ENCODE data around the gene ATG2B. TPM values are rescaled to one million over a fixed set of nuclear protein-coding genes. Genes with fewer than 3 reads are reported as not detected.

Gene ATG2B
- polyA plus RNA-seq, 3 donors, result 0.94 to 6.7 (median 1.3) TPM

- Histone ChIP-seq H3K9ac (ENCODE audit: insufficient read depth, low read length, poor library complexity, severe bottlenecking) (no peak overlapping the region), H3K4me1 (ENCODE audit: control insufficient read depth in 1 of 2, insufficient read depth in 2 of 2, low read length in 2 of 2) (no peaks in the 10 kb centered on the region), H3K79me2 (ENCODE audit: insufficient read depth, low read length) (no peaks in the 10 kb centered on the region), H3K4me3 (replicated peaks in 1 of 3; ENCODE audit: low read depth in 2 of 3, low read length in 3 of 3) (no peak overlapping the region), H2AFZ (ENCODE audit: insufficient read depth, low read depth, low read length, poor library complexity, severe bottlenecking) (no peak overlapping the region), H3K27me3 (ENCODE audit: control insufficient read depth in 2 of 2, insufficient read depth in 2 of 2, low read length in 2 of 2) (no peaks in the 10 kb centered on the region), H3K4me2 (replicated peaks; ENCODE audit: extremely low read depth, low read length, poor library complexity, severe bottlenecking) (no peak overlapping the region), H3K9me3 (replicated peaks in 1 of 2; ENCODE audit: control insufficient read depth in 1 of 2, insufficient read depth in 1 of 2, low read length in 2 of 2) (peaks cover 0 to 6% of the 10 kb centered on the region in 2 donors), H3K27ac (ENCODE audit: low read depth in 1 of 2, low read length in 2 of 2) (no peak overlapping the region), H3K36me3 (replicated peaks in 1 of 2; ENCODE audit: control insufficient read depth in 1 of 2, insufficient read depth in 2 of 2, low read length in 2 of 2) (no peaks in the 10 kb centered on the region), H4K20me1 (ENCODE audit: insufficient read depth, low read length) (no peaks in the 10 kb centered on the region)
- H3K27me3 Mint-ChIP-seq (ENCODE audit: low read depth in 3 of 3), result peaks cover 5 to 8% (median 5%) of the 10 kb centered on the region in 3 donors
- 94% methylated on average over 14 of the region's 18 CpGs for WGBS (ENCODE audit: insufficient coverage)
- H3K4me1 Mint-ChIP-seq, result no peaks in the 10 kb centered on the region
- intact Hi-C loops (cut with micrococcal nuclease), result no loop called here
- H3K9me3 Mint-ChIP-seq, result peaks cover 0 to 10% (median 7%) of the 10 kb centered on the region in 7 donors
- H3K27ac Mint-ChIP-seq, result no peak overlapping the region
- no peak overlapping the region for H3K4me3 Mint-ChIP-seq
- no peaks in the 10 kb centered on the region for H3K36me3 Mint-ChIP-seq
- DNase-seq, result no peak
- no peak for TF ChIP-seq CTCF (IDR thresholded peaks at IDR 0.05)
These were observed 122.5 kb downstream of the ATG2B start for GRCh38 chr14:96240641-96241040.

GRCh38 chr14:96239711-96240141 is 123.4 kb downstream of the ATG2B start:
- Mint-ChIP-seq H3K36me3 (no peaks in the 10 kb centered on the region), H3K27ac (no peak overlapping the region), H3K27me3 (ENCODE audit: low read depth in 3 of 3) (peaks cover 3 to 9% (median 5%) of the 10 kb centered on the region in 3 donors), H3K4me1 (no peaks in the 10 kb centered on the region), H3K4me3 (no peak overlapping the region), H3K9me3 (peaks cover 0 to 9% (median 6%) of the 10 kb centered on the region in 7 donors)
- no peak overlapping the region for H3K27ac ChIP-seq (ENCODE audit: low read depth in 1 of 2, low read length in 2 of 2)
- H3K79me2 ChIP-seq (ENCODE audit: insufficient read depth, low read length), result no peaks in the 10 kb centered on the region
- H3K4me3 ChIP-seq (replicated peaks in 1 of 3; ENCODE audit: low read depth in 2 of 3, low read length in 3 of 3), result no peak overlapping the region
- intact Hi-C loops (cut with micrococcal nuclease), result no loop called here
- no peak overlapping the region for H3K4me2 ChIP-seq (replicated peaks; ENCODE audit: extremely low read depth, low read length, poor library complexity, severe bottlenecking)
- no peaks in the 10 kb centered on the region for H3K4me1 ChIP-seq (ENCODE audit: control insufficient read depth in 1 of 2, insufficient read depth in 2 of 2, low read length in 2 of 2)
- DNase-seq, result no peak
- H3K9ac ChIP-seq (ENCODE audit: insufficient read depth, low read length, poor library complexity, severe bottlenecking), result no peak overlapping the region
- no peak for TF ChIP-seq CTCF (IDR thresholded peaks at IDR 0.05)
- no peaks in the 10 kb centered on the region for H3K36me3 ChIP-seq (replicated peaks in 1 of 2; ENCODE audit: control insufficient read depth in 1 of 2, insufficient read depth in 2 of 2, low read length in 2 of 2)
- H3K27me3 ChIP-seq (ENCODE audit: control insufficient read depth in 2 of 2, insufficient read depth in 2 of 2, low read length in 2 of 2), result no peaks in the 10 kb centered on the region
- peaks cover 0 to 6% of the 10 kb centered on the region in 2 donors for H3K9me3 ChIP-seq (replicated peaks in 1 of 2; ENCODE audit: control insufficient read depth in 1 of 2, insufficient read depth in 1 of 2, low read length in 2 of 2)
- H4K20me1 ChIP-seq (ENCODE audit: insufficient read depth, low read length), result no peaks in the 10 kb centered on the region
- WGBS (ENCODE audit: insufficient coverage), result 73% methylated on average over 6 of the region's 9 CpGs
- H2AFZ ChIP-seq (ENCODE audit: insufficient read depth, low read depth, low read length, poor library complexity, severe bottlenecking), result no peak overlapping the region
